Adrenal gland (tissue), 12 donors: ENCODE data around the gene AOPEP. TPM values are rescaled to one million over a fixed set of nuclear protein-coding genes. Genes with fewer than 3 reads are reported as not detected.

Source experiments
- DNase-seq, 7 donors: peaks; one replicate each; pipeline ENCODE4 v3.0.0-alpha.2; 2019 to 2020
- H3K27ac ChIP-seq, 5 donors: fragments of 200-600 bp; sonication (generic) in 4 of 5; 1 replicate in 3 of 5; 2 replicates in 2 of 5; pipeline versions ENCODE4 v1.5.1 to v1.8.0; 2016 to 2020; ENCODE audit warnings: mild to moderate bottlenecking in 1 of 5
- H3K27me3 ChIP-seq: fragments of 200-600 bp; 2 replicates; pipeline ENCODE4 v1.8.0; 2021
- H3K36me3 ChIP-seq, 2 donors: fragments of 200-600 bp; replicated peaks in 1 of 2; 1 replicate in 1 of 2; 2 replicates in 1 of 2; pipeline versions ENCODE4 v1.5.1 to v1.8.0; 2018 to 2022
- H3K4me1 ChIP-seq, 2 donors: fragments of 200-600 bp; replicated peaks in 1 of 2; 1 replicate in 1 of 2; 2 replicates in 1 of 2; pipeline versions ENCODE4 v1.5.1 to v1.8.0; 2018 to 2021
- H3K4me3 ChIP-seq, 4 donors: fragments of 200-600 bp; sonication (generic) in 3 of 4; one replicate each; pipeline ENCODE4 v1.5.1; 2016 to 2018
- H3K9me3 ChIP-seq, 3 donors: fragments of 200-600 bp; sonication (generic) in 1 of 3; replicated peaks in 1 of 3; 1 replicate in 2 of 3; 2 replicates in 1 of 3; pipeline versions ENCODE4 v1.5.1 to v1.8.0; 2016 to 2021
- POLR2A ChIP-seq, 2 donors: fragments of 450-650 bp; IDR thresholded peaks; one replicate each; pipeline ENCODE4 v1.6.1; 2017; ENCODE audit warnings: antibody characterized with exemption in 2 of 2, mild to moderate bottlenecking in 2 of 2, moderate library complexity in 1 of 2
- WGBS, 4 donors: extraction: QIAGEN DNeasy Blood & Tissue Kit in 2 of 4; methylation state at CpG; one replicate each; pipeline versions ENCODE4 v1.1.5 to v1.1.7; 2013 to 2017; 5-methylcytosine and 5-hydroxymethylcytosine counted together
- intact Hi-C, 2 donors: fragments of 100-400 bp; cut with DNase I; formaldehyde crosslinking; loops; one replicate each; pipeline versions ENCODE4 v1.14.1 to v1.15.0; 2022 to 2023
- polyA plus RNA-seq, 3 donors: library from polyadenylated mRNA; stranded (reverse); fragments of 200-250 nt in 2 of 3; fragments of 350-450 nt in 1 of 3; fragmentation: Illumina TruSeq in 1 of 3; extraction: RNeasy Lipid Tissue Mini Kit (QIAGEN cat#74804) in 1 of 3; gene quantifications; one replicate each; pipeline ENCODE4 v1.2.3, GENCODE V29; 2013 to 2014
- total RNA-seq, 9 donors: library from RNA; depleted of rRNA in 4 of 9; stranded (reverse); fragments of >200 nt in 4 of 9; fragments of 120-200 nt in 1 of 9; fragmentation: NEBNext Ultra II Directional in 1 of 9; extraction: Animal tissue kit (Norgen Biotek cat#: 25700) in 1 of 9; gene quantifications; one replicate each; pipeline versions ENCODE4 v1.1.0 to v1.2.4, GENCODE V29; 2013 to 2023
- TF ChIP-seq, protein P1 (sequence below), 6 experiments: fragments of 450-650 bp in 4 of 6; fragments of 200-600 bp in 2 of 6; sonication (generic) in 1 of 6; IDR thresholded peaks; 1 replicate in 5 of 6; 2 replicates in 1 of 6; pipeline versions ENCODE4 v1.5.1 to v1.8.0; 2016 to 2021; ENCODE audit warnings: antibody characterized with exemption in 6 of 6, mild to moderate bottlenecking in 2 of 6, moderate library complexity in 1 of 6
- donor health status: healthy with polysubstance abuse.
- donor health status: Bipolar disorder and iron deficiency.
- donor health status: DM: yes; HTN: yes; CAD: no.
- donor health status: DM: no; HTN: no; CAD: no.
- donor health status: DM: no; HTN: no; CAD: no.
- donor health status: DM: yes; HTN: yes; CAD: no.

The AOPEP gene
- total and polyA plus RNA-seq, 12 donors, result 31.0 to 99.6 (median 71.0) TPM

- H3K4me1 ChIP-seq, result peaks cover 0 to 4% of the 10 kb centered on the region in 2 donors
- no peaks in the 10 kb centered on the region for H3K36me3 ChIP-seq
- no peak for DNase-seq
- no peaks in the 10 kb centered on the region for H3K27me3 ChIP-seq
- no peaks in the 10 kb centered on the region for H3K9me3 ChIP-seq
- no peak overlapping the region for H3K4me3 ChIP-seq
- 80 to 91% (median 83%) methylated on average over 3 of the region's 3 CpGs for WGBS, 4 donors
- no peak overlapping the region for H3K27ac ChIP-seq
- intact Hi-C loops, result loop anchor here in 1 of 2 donors (5.0 kb wide), 2 partner anchors 338 to 443 kb away; no protein-coding TSS in a partner anchor
- TF ChIP-seq POLR2A (IDR thresholded peaks at IDR 0.05), result no peak
- TF ChIP-seq, protein P1, sequence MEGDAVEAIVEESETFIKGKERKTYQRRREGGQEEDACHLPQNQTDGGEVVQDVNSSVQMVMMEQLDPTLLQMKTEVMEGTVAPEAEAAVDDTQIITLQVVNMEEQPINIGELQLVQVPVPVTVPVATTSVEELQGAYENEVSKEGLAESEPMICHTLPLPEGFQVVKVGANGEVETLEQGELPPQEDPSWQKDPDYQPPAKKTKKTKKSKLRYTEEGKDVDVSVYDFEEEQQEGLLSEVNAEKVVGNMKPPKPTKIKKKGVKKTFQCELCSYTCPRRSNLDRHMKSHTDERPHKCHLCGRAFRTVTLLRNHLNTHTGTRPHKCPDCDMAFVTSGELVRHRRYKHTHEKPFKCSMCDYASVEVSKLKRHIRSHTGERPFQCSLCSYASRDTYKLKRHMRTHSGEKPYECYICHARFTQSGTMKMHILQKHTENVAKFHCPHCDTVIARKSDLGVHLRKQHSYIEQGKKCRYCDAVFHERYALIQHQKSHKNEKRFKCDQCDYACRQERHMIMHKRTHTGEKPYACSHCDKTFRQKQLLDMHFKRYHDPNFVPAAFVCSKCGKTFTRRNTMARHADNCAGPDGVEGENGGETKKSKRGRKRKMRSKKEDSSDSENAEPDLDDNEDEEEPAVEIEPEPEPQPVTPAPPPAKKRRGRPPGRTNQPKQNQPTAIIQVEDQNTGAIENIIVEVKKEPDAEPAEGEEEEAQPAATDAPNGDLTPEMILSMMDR (IDR thresholded peaks at IDR 0.05), result no peak
Measured at GRCh38 chr9:95125652-95126051, 399.2 kb downstream of the AOPEP start.

- Histone ChIP-seq H3K27me3 (no peaks in the 10 kb centered on the region), H3K4me1 (peaks cover 4 to 11% of the 10 kb centered on the region in 2 donors)
Measured at GRCh38 chr9:95126739-95127138, 400.2 kb downstream of the AOPEP start.

GRCh38 chr9:95127249-95128176 is 401.0 kb downstream of the AOPEP start:
- Histone ChIP-seq H3K9me3 (no peaks in the 10 kb centered on the region), H3K4me1 (peaks cover 4 to 12% of the 10 kb centered on the region in 2 donors), H3K36me3 (no peaks in the 10 kb centered on the region), H3K27me3 (no peaks in the 10 kb centered on the region), H3K27ac (peak overlapping the region in 1 of 5 donors; percentile 70), H3K4me3 (peak overlapping the region in 1 of 4 donors; percentile 59)
- DNase-seq, result peak; percentile 79 to 95 (median 89)
- TF ChIP-seq, protein P1 (IDR thresholded peaks at IDR 0.05), result peak; percentile 94 to 99 (median 95)
- TF ChIP-seq POLR2A (IDR thresholded peaks at IDR 0.05), result no peak
- WGBS, 4 donors, result 12 to 19% (median 17%) methylated on average over 23 to 35 of the region's 35 CpGs
- intact Hi-C loops, result loop anchor here in 1 of 2 donors (5.0 kb wide), 2 partner anchors 340 to 445 kb away; no protein-coding TSS in a partner anchor

More at GRCh38 chr9:95126739-95127138, 400.2 kb downstream of the AOPEP start:
- Histone ChIP-seq H3K4me3 (no peak overlapping the region), H3K9me3 (no peaks in the 10 kb centered on the region), H3K36me3 (no peaks in the 10 kb centered on the region), H3K27ac (no peak overlapping the region)
- no peak for TF ChIP-seq POLR2A (IDR thresholded peaks at IDR 0.05)
- TF ChIP-seq, protein P1 (IDR thresholded peaks at IDR 0.05), result no peak
- no peak for DNase-seq
- 81 to 86% (median 85%) methylated on average over 9 of the region's 9 CpGs for WGBS, 4 donors
- intact Hi-C loops, result loop anchor here in 1 of 2 donors (5.0 kb wide), 2 partner anchors 339 to 444 kb away; no protein-coding TSS in a partner anchor

- Histone ChIP-seq H3K27ac (no peak overlapping the region), H3K4me1 (peaks cover 4 to 12% of the 10 kb centered on the region in 2 donors), H3K4me3 (no peak overlapping the region), H3K36me3 (no peaks in the 10 kb centered on the region), H3K9me3 (no peaks in the 10 kb centered on the region), H3K27me3 (no peaks in the 10 kb centered on the region)
- TF ChIP-seq POLR2A (IDR thresholded peaks at IDR 0.05), result no peak
- TF ChIP-seq, protein P1 (IDR thresholded peaks at IDR 0.05), result no peak
- 79 to 84% (median 83%) methylated on average over 4 of the region's 4 CpGs for WGBS, 4 donors
- DNase-seq, result no peak
- intact Hi-C loops, result loop anchor here in 1 of 2 donors (5.0 kb wide), 2 partner anchors 341 to 446 kb away; no protein-coding TSS in a partner anchor
Measured at GRCh38 chr9:95128177-95128524, 401.7 kb downstream of the AOPEP start.
